ENCODE measurements around the gene SLF2. TPM values are rescaled to one million over a fixed set of nuclear protein-coding genes. Genes with fewer than 3 reads are reported as not detected.

SLF2 gene
- total and polyA plus RNA-seq, 2 of the 13 experiments (the other 11 are each of a cell fraction or from before 2014, with no cell fraction given): 12.2 to 48.1 TPM

DNA sequence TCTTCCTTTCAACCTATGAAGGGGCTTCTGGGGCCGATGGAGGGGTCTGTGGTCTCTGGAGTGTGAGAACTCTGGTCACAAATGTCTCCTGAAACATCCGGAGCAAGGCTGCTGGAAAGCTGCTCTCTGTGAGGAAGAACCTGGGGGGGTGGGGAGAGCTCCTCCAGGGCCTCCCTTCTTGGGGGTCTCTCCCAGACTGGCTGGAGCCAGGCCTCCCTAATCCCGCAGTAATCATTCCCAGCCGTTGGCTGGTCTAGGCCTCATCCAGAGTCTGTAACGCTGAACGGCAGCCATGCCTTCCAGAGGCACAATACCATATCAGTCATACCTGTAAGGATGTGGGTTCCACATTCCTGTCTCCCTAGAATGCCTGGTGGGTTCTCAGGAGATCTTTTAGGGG, 82.4 kb downstream of the SLF2 start (continued):
- no peak for TF ChIP-seq ZNF121 (CRISPR knock-in tag; IDR thresholded peaks at IDR 0.05)

GRCh38 chr10:100996678-100997359, 84.1 kb downstream of the SLF2 start:
- peak; percentile 50 for ATAC-seq
- H3K9me3 ChIP-seq (ENCODE audit: low read length): no peaks in the 10 kb centered on the region
- no peak overlapping the region for H2AFZ ChIP-seq (ENCODE audit: low read length)
- H4K20me1 ChIP-seq (ENCODE audit: insufficient read depth, low read length): no peaks in the 10 kb centered on the region
- in situ Hi-C loops (cut with HindIII; ENCODE audit: extremely low pct_ligation_motif_present, low pct_unique_long_range_greater_than_20kb) (no loop called here), intact Hi-C loops (cut with micrococcal nuclease; ENCODE audit: unreplicated experiment) (no loop called here)
- H3K79me2 ChIP-seq (ENCODE audit: insufficient read depth, low read length): peaks cover 26% of the 10 kb centered on the region
- FAIRE-seq: no peak
- peak overlapping the region; percentile 98 for H3K4me2 ChIP-seq (ENCODE audit: low read depth, low read length)
- H3K36me3 ChIP-seq (replicated peaks in 1 of 2; ENCODE audit: control insufficient read depth in 1 of 2, insufficient read depth in 2 of 2, low read length in 2 of 2): peaks cover 8 to 9% of the 10 kb centered on the region in 2 experiments
- peak overlapping the region; percentile 95 for H3K9ac ChIP-seq (ENCODE audit: insufficient read depth, low read depth, low read length)
- ChIA-PET CTCF (ENCODE audit: low intra/inter-chr PET ratio, low total read pairs) (interaction anchor here (0.6 to 8.5 kb wide), 3 partner anchors 16 to 56 kb away, joined by 3 to 240 read pairs (median 4); no protein-coding TSS in a partner anchor), POLR2A (interaction anchor here (0.6 to 23.0 kb wide), 12 partner anchors 10 to 115 kb away, joined by 3 to 277 read pairs (median 8); partner anchors contain the start of genes MRPL43, PDZD7, SEMA4G and SFXN3)
- 23% methylated on average over 7 of the region's 46 CpGs for WGBS (ENCODE audit: low lambda C conversion rate)
- no peak for DNase-seq (ENCODE audit: low spot score)
- peak overlapping the region; percentile 71 to 99 (median 91) for H3K4me3 ChIP-seq (replicated peaks in 1 of 3; ENCODE audit: insufficient read depth in 1 of 3, low read depth in 2 of 3, low read length in 3 of 3)
- BruUV-seq (replicated peaks): no TSS peak
- H3K27ac ChIP-seq (ENCODE audit: extremely low read length, insufficient read depth, low read length): peak overlapping the region; percentile 89
- peaks cover 27% of the 10 kb centered on the region for H3K4me1 ChIP-seq (ENCODE audit: insufficient read depth, low read length)
- H3K27me3 ChIP-seq (ENCODE audit: control insufficient read depth in 1 of 2, insufficient read depth in 2 of 2, low read length in 2 of 2): no peaks in the 10 kb centered on the region; a peak in 1 of 5 replicates
- TF ChIP-seq ZBTB3 (CRISPR knock-in tag; IDR thresholded peaks at IDR 0.05; ENCODE audit: borderline replicate concordance, low read depth): no peak
- no peak for TF ChIP-seq ZNF782 (CRISPR knock-in tag; IDR thresholded peaks at IDR 0.05; ENCODE audit: borderline replicate concordance)
- TF ChIP-seq FOXO1 (CRISPR knock-in tag; IDR thresholded peaks at IDR 0.05): no peak
- no peak for TF ChIP-seq ZSCAN9 (CRISPR knock-in tag; IDR thresholded peaks at IDR 0.05; ENCODE audit: borderline replicate concordance)
- TF ChIP-seq ZFP41 (CRISPR knock-in tag; IDR thresholded peaks at IDR 0.05; ENCODE audit: borderline replicate concordance): no peak
- TF ChIP-seq ZSCAN12 (CRISPR knock-in tag; IDR thresholded peaks at IDR 0.05): no peak
- TF ChIP-seq, protein P1, sequence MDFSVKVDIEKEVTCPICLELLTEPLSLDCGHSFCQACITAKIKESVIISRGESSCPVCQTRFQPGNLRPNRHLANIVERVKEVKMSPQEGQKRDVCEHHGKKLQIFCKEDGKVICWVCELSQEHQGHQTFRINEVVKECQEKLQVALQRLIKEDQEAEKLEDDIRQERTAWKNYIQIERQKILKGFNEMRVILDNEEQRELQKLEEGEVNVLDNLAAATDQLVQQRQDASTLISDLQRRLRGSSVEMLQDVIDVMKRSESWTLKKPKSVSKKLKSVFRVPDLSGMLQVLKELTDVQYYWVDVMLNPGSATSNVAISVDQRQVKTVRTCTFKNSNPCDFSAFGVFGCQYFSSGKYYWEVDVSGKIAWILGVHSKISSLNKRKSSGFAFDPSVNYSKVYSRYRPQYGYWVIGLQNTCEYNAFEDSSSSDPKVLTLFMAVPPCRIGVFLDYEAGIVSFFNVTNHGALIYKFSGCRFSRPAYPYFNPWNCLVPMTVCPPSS (IDR thresholded peaks at IDR 0.05): no peak
- TF ChIP-seq KAT7 (CRISPR knock-in tag; IDR thresholded peaks at IDR 0.05; ENCODE audit: borderline replicate concordance): no peak
- TF ChIP-seq ZBTB40 (IDR thresholded peaks at IDR 0.05): no peak
- no peak for TF ChIP-seq ZBTB40 (CRISPR knock-in tag; IDR thresholded peaks at IDR 0.05)

Measured in HepG2 (cell line).